Measurements from ENCODE around the gene TMEM220.

- TF ChIP-seq CTCF (conservative IDR thresholded peaks at IDR 0.05; ENCODE audit: low read depth, low read length) (no peak), EZH2 (IDR thresholded peaks at IDR 0.05; ENCODE audit: low read length, unreplicated experiment) (no peak)
Measured at GRCh38 chr17:10729334-10730193, at the start of gene TMEM220.
